ENCODE data around the gene PAQR9. TPM values are rescaled to one million over a fixed set of nuclear protein-coding genes. Genes with fewer than 3 reads are reported as not detected.
A peak's percentile ranks its signal among the peaks of the same experiment; 100 is the strongest.

Gene PAQR9
- total RNA-seq, 1 donor from 2014 or later = not detected

- H3K27ac ChIP-seq = no peak overlapping the region
- no peaks in the 10 kb centered on the region for H3K4me1 ChIP-seq
- peaks cover 60% of the 10 kb centered on the region for H3K27me3 ChIP-seq
- peak overlapping the region; percentile 49 for H3K4me3 ChIP-seq
- intact Hi-C loops (cut with DNase I) = no loop called here
- ATAC-seq (no peak), DNase-seq (no peak)
- no peaks in the 10 kb centered on the region for H3K36me3 ChIP-seq
- no peak for TF ChIP-seq CTCF (IDR thresholded peaks at IDR 0.05)
- no peaks in the 10 kb centered on the region for H3K9me3 ChIP-seq
These were observed 299 bp downstream of the PAQR9 start for GRCh38 chr3:142963234-142963515.

GRCh38 chr3:142962520-142963233, 797 bp downstream of the PAQR9 start:
- no peak overlapping the region for H3K27ac ChIP-seq
- DNase-seq = no peak
- peaks cover 60% of the 10 kb centered on the region for H3K27me3 ChIP-seq
- peak overlapping the region; percentile 49 for H3K4me3 ChIP-seq
- H3K4me1 ChIP-seq = no peaks in the 10 kb centered on the region
- H3K36me3 ChIP-seq = no peaks in the 10 kb centered on the region
- TF ChIP-seq CTCF (IDR thresholded peaks at IDR 0.05) = no peak
- no peak for ATAC-seq
- intact Hi-C loops (cut with DNase I) = no loop called here
- no peaks in the 10 kb centered on the region for H3K9me3 ChIP-seq

- ATAC-seq = no peak
These were observed 1.3 kb downstream of the PAQR9 start for GRCh38 chr3:142962175-142962519.

GRCh38 chr3:142961539-142961938, 1.9 kb downstream of the PAQR9 start:
- no peak for ATAC-seq
- Histone ChIP-seq H3K4me1 (no peaks in the 10 kb centered on the region), H3K27ac (no peak overlapping the region), H3K36me3 (no peaks in the 10 kb centered on the region), H3K27me3 (peaks cover 58% of the 10 kb centered on the region), H3K4me3 (no peak overlapping the region), H3K9me3 (no peaks in the 10 kb centered on the region)
- no peak for DNase-seq
- TF ChIP-seq CTCF (IDR thresholded peaks at IDR 0.05) = no peak
- intact Hi-C loops (cut with DNase I) = no loop called here

More at GRCh38 chr3:142962175-142962519, 1.3 kb downstream of the PAQR9 start:
- no peak for TF ChIP-seq CTCF (IDR thresholded peaks at IDR 0.05)
- Histone ChIP-seq H3K4me1 (no peaks in the 10 kb centered on the region), H3K27me3 (peaks cover 60% of the 10 kb centered on the region), H3K36me3 (no peaks in the 10 kb centered on the region), H3K9me3 (no peaks in the 10 kb centered on the region), H3K27ac (no peak overlapping the region), H3K4me3 (no peak overlapping the region)
- intact Hi-C loops (cut with DNase I) = no loop called here
- DNase-seq = no peak

GRCh38 chr3:142960322-142960850, 3.1 kb downstream of the PAQR9 start:
- DNase-seq (no peak), ATAC-seq (no peak)
- TF ChIP-seq CTCF (IDR thresholded peaks at IDR 0.05) = no peak
- peaks cover 51% of the 10 kb centered on the region for H3K27me3 ChIP-seq
- intact Hi-C loops (cut with DNase I) = no loop called here
- H3K4me3 ChIP-seq = no peak overlapping the region
- H3K9me3 ChIP-seq = no peaks in the 10 kb centered on the region
- H3K4me1 ChIP-seq = no peaks in the 10 kb centered on the region
- no peaks in the 10 kb centered on the region for H3K36me3 ChIP-seq
- H3K27ac ChIP-seq = no peak overlapping the region

GRCh38 chr3:142958707-142959106, 4.8 kb downstream of the PAQR9 start:
- ATAC-seq = no peak
- H3K27me3 ChIP-seq = peaks cover 39% of the 10 kb centered on the region

More at GRCh38 chr3:142958707-142959106, 4.8 kb downstream of the PAQR9 start:
- TF ChIP-seq CTCF (IDR thresholded peaks at IDR 0.05) = no peak
- Histone ChIP-seq H3K9me3 (no peaks in the 10 kb centered on the region), H3K4me1 (no peaks in the 10 kb centered on the region), H3K36me3 (no peaks in the 10 kb centered on the region), H3K27ac (no peak overlapping the region), H3K4me3 (no peak overlapping the region)
- no peak for DNase-seq
- intact Hi-C loops (cut with DNase I) = no loop called here

All from upper lobe of right lung (tissue), 1 donor.